Muscle layer of duodenum (tissue), 2 donors: ENCODE measurements around the gene COL6A3.

Source experiments
- H3K27ac ChIP-seq: one replicate; pipeline ENCODE4 v1.7.0; 2013; ENCODE audit warnings: mild to moderate bottlenecking, low read length
- H3K27me3 ChIP-seq: one replicate; pipeline ENCODE4 v1.7.0; 2013; ENCODE audit warnings: low read depth, mild to moderate bottlenecking, control low read depth, low read length
- H3K36me3 ChIP-seq, 2 donors: one replicate each; pipeline ENCODE4 v1.7.0; 2013; ENCODE audit warnings: low read length in 2 of 2, control low read depth in 1 of 2, mild to moderate bottlenecking in 1 of 2; ENCODE audit not compliant: insufficient read depth in 2 of 2, control insufficient read depth in 1 of 2
- H3K4me1 ChIP-seq, 2 donors: one replicate each; pipeline ENCODE4 v1.7.0; 2013; ENCODE audit warnings: low read length in 2 of 2, mild to moderate bottlenecking in 2 of 2, control low read depth in 1 of 2, moderate library complexity in 1 of 2; ENCODE audit not compliant: insufficient read depth in 2 of 2, control insufficient read depth in 1 of 2
- H3K4me3 ChIP-seq, 2 donors: one replicate each; pipeline ENCODE4 v1.7.0; 2013; ENCODE audit warnings: low read length in 2 of 2, low read depth in 1 of 2, mild to moderate bottlenecking in 1 of 2
- H3K9me3 ChIP-seq, 2 donors: one replicate each; pipeline ENCODE4 v1.7.0; 2013; ENCODE audit warnings: low read length in 2 of 2, control low read depth in 1 of 2, mild to moderate bottlenecking in 1 of 2; ENCODE audit not compliant: control insufficient read depth in 1 of 2
- donor health status: healthy.

The COL6A3 gene

GRCh38 chr2:237344942-237345341, 69.0 kb downstream of the COL6A3 start:
- Histone ChIP-seq H3K4me3 (no peak overlapping the region), H3K27me3 (no peaks in the 10 kb centered on the region), H3K4me1 (peaks cover 3 to 12% of the 10 kb centered on the region in 2 donors), H3K27ac (no peak overlapping the region), H3K9me3 (no peaks in the 10 kb centered on the region), H3K36me3 (peaks cover 50% of the 10 kb centered on the region in 2 donors)

- Histone ChIP-seq H3K36me3 (peaks cover 46 to 58% of the 10 kb centered on the region in 2 donors), H3K27me3 (no peaks in the 10 kb centered on the region), H3K4me1 (peaks cover 3 to 12% of the 10 kb centered on the region in 2 donors), H3K27ac (no peak overlapping the region), H3K4me3 (no peak overlapping the region), H3K9me3 (no peaks in the 10 kb centered on the region)
Measured at GRCh38 chr2:237343993-237344392, 70.0 kb downstream of the COL6A3 start.

GRCh38 chr2:237341872-237342271, 72.1 kb downstream of the COL6A3 start:
- H3K9me3 ChIP-seq: no peaks in the 10 kb centered on the region
- no peaks in the 10 kb centered on the region for H3K27me3 ChIP-seq
- no peak overlapping the region for H3K4me3 ChIP-seq
- peaks cover 3 to 12% of the 10 kb centered on the region in 2 donors for H3K4me1 ChIP-seq
- peaks cover 38 to 60% of the 10 kb centered on the region in 2 donors for H3K36me3 ChIP-seq
- no peak overlapping the region for H3K27ac ChIP-seq

- H3K4me3 ChIP-seq: no peak overlapping the region
Measured at GRCh38 chr2:237337586-237337985, 76.4 kb downstream of the COL6A3 start.

GRCh38 chr2:237336131-237336530, 77.8 kb downstream of the COL6A3 start:
- peaks cover 39 to 69% of the 10 kb centered on the region in 2 donors for H3K36me3 ChIP-seq
- no peaks in the 10 kb centered on the region for H3K9me3 ChIP-seq
- no peaks in the 10 kb centered on the region for H3K27me3 ChIP-seq
- H3K27ac ChIP-seq: peak overlapping the region; percentile 6
- H3K4me3 ChIP-seq: no peak overlapping the region
- peaks cover 8 to 16% of the 10 kb centered on the region in 2 donors for H3K4me1 ChIP-seq

More at GRCh38 chr2:237337586-237337985, 76.4 kb downstream of the COL6A3 start:
- peaks cover 8 to 19% of the 10 kb centered on the region in 2 donors for H3K4me1 ChIP-seq
- H3K27me3 ChIP-seq: no peaks in the 10 kb centered on the region
- no peak overlapping the region for H3K27ac ChIP-seq
- no peaks in the 10 kb centered on the region for H3K9me3 ChIP-seq
- peaks cover 39 to 69% of the 10 kb centered on the region in 2 donors for H3K36me3 ChIP-seq

DNA sequence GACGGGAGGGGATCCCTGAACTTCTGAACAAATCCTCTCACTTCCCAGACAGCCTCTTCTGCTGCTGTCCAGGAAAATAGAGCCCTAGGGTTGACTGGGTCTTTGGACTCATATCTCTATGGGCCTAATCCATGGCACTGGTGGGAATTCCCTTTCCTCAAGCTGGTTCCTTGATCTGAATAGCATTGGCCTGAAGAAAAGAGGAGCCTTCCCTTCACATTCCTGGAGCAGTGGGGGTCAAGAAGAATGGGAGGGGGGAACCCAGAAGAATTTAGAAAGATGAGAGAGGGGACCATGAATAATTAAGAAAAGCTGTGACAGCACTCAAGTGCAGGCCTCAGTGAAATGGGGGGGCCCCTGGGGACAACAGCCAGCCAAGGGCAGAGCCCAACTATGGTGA, 80.2 kb downstream of the COL6A3 start:
- H3K4me1 ChIP-seq: peaks cover 8 to 18% of the 10 kb centered on the region in 2 donors
- H3K36me3 ChIP-seq: peaks cover 26 to 51% of the 10 kb centered on the region in 2 donors

DNA sequence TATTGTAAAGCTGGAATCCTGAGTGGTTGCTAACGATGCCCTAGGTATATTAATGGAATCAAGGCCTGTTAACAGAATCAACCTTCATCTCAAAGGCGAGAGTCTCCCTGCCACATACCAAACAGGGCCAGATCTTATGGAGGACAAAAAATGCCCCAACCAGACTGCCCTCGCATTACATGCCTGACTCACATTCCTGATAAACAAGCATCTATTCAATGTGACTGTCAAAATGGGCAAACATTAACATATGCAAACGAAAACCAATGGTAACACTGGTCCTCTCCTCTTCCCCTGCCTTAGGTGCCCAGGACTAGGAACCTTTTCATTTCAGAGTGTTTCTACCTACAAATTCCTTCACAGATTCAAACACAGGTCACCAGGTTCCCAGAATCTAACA, 83.4 kb downstream of the COL6A3 start:
- H3K36me3 ChIP-seq: peaks cover 16 to 34% of the 10 kb centered on the region in 2 donors
- no peaks in the 10 kb centered on the region for H3K9me3 ChIP-seq
- H3K4me3 ChIP-seq: no peak overlapping the region
- H3K27ac ChIP-seq: no peak overlapping the region
- H3K27me3 ChIP-seq: no peaks in the 10 kb centered on the region
- H3K4me1 ChIP-seq: peaks cover 8 to 33% of the 10 kb centered on the region in 2 donors

More for the DNA sequence above, 80.2 kb downstream of the COL6A3 start:
- Histone ChIP-seq H3K27ac (peak overlapping the region; percentile 57), H3K27me3 (no peaks in the 10 kb centered on the region), H3K9me3 (no peaks in the 10 kb centered on the region), H3K4me3 (no peak overlapping the region)

GRCh38 chr2:237327175-237327950, 86.6 kb downstream of the COL6A3 start:
- Histone ChIP-seq H3K36me3 (peaks cover 0 to 4% of the 10 kb centered on the region in 2 donors), H3K4me1 (peaks cover 1 to 43% of the 10 kb centered on the region in 2 donors), H3K4me3 (no peak overlapping the region), H3K27me3 (no peaks in the 10 kb centered on the region), H3K27ac (peak overlapping the region; percentile 78), H3K9me3 (no peaks in the 10 kb centered on the region)

GRCh38 chr2:237326266-237327171, 87.4 kb downstream of the COL6A3 start:
- peak overlapping the region; percentile 78 for H3K27ac ChIP-seq
- peaks cover 0 to 45% of the 10 kb centered on the region in 2 donors for H3K4me1 ChIP-seq
- peak overlapping the region in 1 of 2 donors; percentile 6 for H3K4me3 ChIP-seq
- H3K27me3 ChIP-seq: no peaks in the 10 kb centered on the region
- H3K36me3 ChIP-seq: peaks cover 0 to 4% of the 10 kb centered on the region in 2 donors
- no peaks in the 10 kb centered on the region for H3K9me3 ChIP-seq

- no peaks in the 10 kb centered on the region for H3K9me3 ChIP-seq
- H3K27ac ChIP-seq: peak overlapping the region; percentile 78
- peaks cover 6 to 50% of the 10 kb centered on the region in 2 donors for H3K4me1 ChIP-seq
- H3K27me3 ChIP-seq: no peaks in the 10 kb centered on the region
- no peak overlapping the region for H3K4me3 ChIP-seq
- no peaks in the 10 kb centered on the region for H3K36me3 ChIP-seq
Measured at GRCh38 chr2:237324837-237325236, 89.1 kb downstream of the COL6A3 start.

- no peaks in the 10 kb centered on the region for H3K36me3 ChIP-seq
- H3K27me3 ChIP-seq: no peaks in the 10 kb centered on the region
- peak overlapping the region; percentile 78 for H3K27ac ChIP-seq
- H3K4me3 ChIP-seq: no peak overlapping the region
- peaks cover 6 to 53% of the 10 kb centered on the region in 2 donors for H3K4me1 ChIP-seq
- no peaks in the 10 kb centered on the region for H3K9me3 ChIP-seq
Measured at GRCh38 chr2:237324405-237324831, 89.5 kb downstream of the COL6A3 start.
